Measurements from ENCODE around the gene SMAD1.
"Not testable (repeated sequence)": the region's sequence is repeated elsewhere in the genome, so short reads cannot be mapped to it uniquely, and the experiment has no call there.

SMAD1 gene

GRCh38 chr4:145566086-145566708, 84.5 kb downstream of the SMAD1 start:
- DNase-seq, result no peak

GRCh38 chr4:145566768-145567167, 85.1 kb downstream of the SMAD1 start:
- no peak for DNase-seq

GRCh38 chr4:145567516-145567915, 85.9 kb downstream of the SMAD1 start:
- DNase-seq, result no peak

GRCh38 chr4:145574546-145574945, 92.9 kb downstream of the SMAD1 start:
- DNase-seq, result not testable (repeated sequence)

- DNase-seq, result no peak
Observed at GRCh38 chr4:145580906-145581305, 99.3 kb downstream of the SMAD1 start.

GRCh38 chr4:145583191-145584055, 101.8 kb downstream of the SMAD1 start:
- DNase-seq, result no peak

- no peak for DNase-seq
Observed at GRCh38 chr4:145587088-145587754, 105.6 kb downstream of the SMAD1 start.

- DNase-seq, result not testable (repeated sequence)
Observed at GRCh38 chr4:145589381-145589780, 107.7 kb downstream of the SMAD1 start.

GRCh38 chr4:145589916-145590702, 108.5 kb downstream of the SMAD1 start:
- DNase-seq, result no peak

GRCh38 chr4:145602129-145602760, 120.6 kb downstream of the SMAD1 start:
- DNase-seq, result no peak

GRCh38 chr4:145605941-145606340, 124.3 kb downstream of the SMAD1 start:
- DNase-seq, result no peak

All from activated naive CD4-positive, alpha-beta T cell treated with anti-CD3 and anti-CD28 coated beads, Interleukin-2, amount 50 U/mL, for 16 hours (primary cell).